K562 (cell line): ENCODE data around the gene IL31. TPM values are rescaled to one million over a fixed set of nuclear protein-coding genes. Genes with fewer than 3 reads are reported as not detected.

Experiments
- ATAC-seq: fragments of 200-7000 bp; cut with Tn5 transposase; 3 replicates; pipeline ENCODE4 v1.9.1; 2020; ENCODE audit warnings: moderate library complexity
- BruUV-seq: library from RNA; stranded (reverse); fragments of 400-500 nt; replicated peaks from 2 replicates; lab custom pipeline; 2021; lab: Mats Ljungman, UMichigan
- CTCF ChIA-PET: fragments of 300-600 bp; formaldehyde crosslinking; extraction: SDS; loops from one replicate; lab custom pipeline; 2021; ENCODE audit warnings: low intra/inter-chr PET ratio; lab: Yijun Ruan, JAX
- POLR2A ChIA-PET: fragments of 300-600, 350-650 bp; sonication (Branson Sonifier 250); formaldehyde crosslinking; extraction: SDS; loops from one replicate; lab custom pipeline; 2021; ENCODE audit warnings: antibody characterized with exemption, inconsistent platforms; lab: Yijun Ruan, JAX
- DNase-seq, 4 experiments: peaks; one replicate each; pipeline versions ENCODE4 v3.0.0 to v3.0.0-alpha.2; 2011 to 2018; ENCODE audit warnings: low spot score in 3 of 4, mixed read lengths in 3 of 4; ENCODE audit errors: extremely low read depth in 1 of 4
- FAIRE-seq: peaks from 2 replicates; lab custom pipeline; 2011; peaks lifted over from hg19 to GRCh38; lab: Jason Lieb, UNC
- H2AFZ ChIP-seq: 2 replicates; pipeline ENCODE4 v1.6.0; 2011; ENCODE audit warnings: low read depth, low read length, control low read depth, inconsistent platforms
- H3K27ac ChIP-seq: fragments of 200-600 bp; 3 replicates; pipeline ENCODE4 v1.8.0; 2011; ENCODE audit warnings: low read depth, mild to moderate bottlenecking, control low read depth, inconsistent platforms, low read length, moderate library complexity, mixed read lengths; ENCODE audit errors: extremely low read depth
- H3K27me3 ChIP-seq, 2 experiments: fragments of 300-600 bp in 1 of 2; 2 replicates in 1 of 2; 3 replicates in 1 of 2; pipeline versions ENCODE4 v1.6.0 to v1.8.0; 2011; ENCODE audit warnings: inconsistent platforms in 2 of 2, low read length in 2 of 2, mild to moderate bottlenecking in 1 of 2, mixed read lengths in 1 of 2, moderate library complexity in 1 of 2; ENCODE audit not compliant: control insufficient read depth in 2 of 2, insufficient read depth in 2 of 2
- H3K36me3 ChIP-seq: fragments of 300-600 bp; 3 replicates; pipeline ENCODE4 v1.8.0; 2011; ENCODE audit warnings: mild to moderate bottlenecking, low read length, inconsistent platforms; ENCODE audit not compliant: control insufficient read depth, insufficient read depth
- H3K4me1 ChIP-seq, 2 experiments: fragments of 200-600 bp in 1 of 2; replicated peaks in 1 of 2; 2 replicates in 1 of 2; 3 replicates in 1 of 2; pipeline versions ENCODE4 v1.5.1 to v1.8.0; 2011; ENCODE audit warnings: inconsistent platforms in 2 of 2, low read length in 2 of 2, mild to moderate bottlenecking in 1 of 2, mixed read lengths in 1 of 2, moderate library complexity in 1 of 2; ENCODE audit not compliant: control insufficient read depth in 2 of 2, insufficient read depth in 2 of 2
- H3K4me2 ChIP-seq: 2 replicates; pipeline ENCODE4 v1.6.1; 2011; ENCODE audit warnings: low read length, control low read depth, inconsistent platforms, mixed read lengths; ENCODE audit not compliant: insufficient read depth
- H3K4me3 ChIP-seq: fragments of 200-600 bp; sonication (generic), shearing (Covaris generic); 2 replicates; pipeline ENCODE4 v1.5.1; 2016; ENCODE audit warnings: control low read depth, inconsistent platforms
- H3K79me2 ChIP-seq: fragments of 200-600 bp; 3 replicates; pipeline ENCODE4 v1.8.0; 2011; ENCODE audit warnings: low read length, inconsistent platforms; ENCODE audit not compliant: control insufficient read depth, insufficient read depth
- H3K9ac ChIP-seq, 2 experiments: 2 replicates each; pipeline versions ENCODE4 v1.6.0 to v1.6.1; 2011; ENCODE audit warnings: low read depth in 2 of 2, low read length in 2 of 2, control low read depth in 1 of 2, inconsistent platforms in 1 of 2, mild to moderate bottlenecking in 1 of 2, mixed read lengths in 1 of 2; ENCODE audit not compliant: insufficient read depth in 1 of 2
- H3K9me1 ChIP-seq: one replicate; pipeline ENCODE4 v1.6.0; 2011; ENCODE audit warnings: inconsistent platforms, mild to moderate bottlenecking, low read length, moderate library complexity; ENCODE audit not compliant: control insufficient read depth, insufficient read depth
- H3K9me3 ChIP-seq: replicated peaks from 2 replicates; pipeline ENCODE4 v1.5.1; 2011; ENCODE audit warnings: low read depth, low read length, inconsistent platforms; ENCODE audit not compliant: control insufficient read depth, insufficient read depth
- H4K20me1 ChIP-seq: replicated peaks from 2 replicates; pipeline ENCODE4 v1.6.1; 2011; ENCODE audit warnings: low read length, inconsistent platforms, mixed read lengths; ENCODE audit not compliant: control insufficient read depth, insufficient read depth
- BRCA1 ChIP-seq, 2 experiments: fragments of 450-650 bp in 1 of 2; sonication (generic) in 1 of 2; formaldehyde crosslinking in 1 of 2; IDR thresholded peaks; 2 replicates each; pipeline versions ENCODE4 v1.5.0 to v1.6.1; 2017 to 2020; ENCODE audit warnings: mild to moderate bottlenecking in 1 of 2, missing genetic modification reagents in 1 of 2
- CHCHD3 ChIP-seq: fragments of 250-450 bp; sonication (Bioruptor Pico); IDR thresholded peaks from 2 replicates; pipeline ENCODE4 v2.1.2; 2022; ENCODE audit warnings: mild to moderate bottlenecking
- EP300 ChIP-seq: IDR thresholded peaks from 2 replicates; pipeline ENCODE4 v1.6.1; 2012; ENCODE audit warnings: low read length, improper control_type of control experiment
- FUS ChIP-seq: fragments of 200-400 bp; formaldehyde crosslinking; optimal IDR thresholded peaks from 2 replicates; pipeline ENCODE3; 2017; ENCODE audit warnings: low read depth, low read length
- KDM2B ChIP-seq: fragments of 250-450 bp; sonication (Bioruptor Pico); IDR thresholded peaks from 2 replicates; pipeline ENCODE4 v1.8.0; 2021; ENCODE audit warnings: mild to moderate bottlenecking, moderate library complexity
- RAD51 ChIP-seq: fragments of 450-650 bp; IDR thresholded peaks from 2 replicates; pipeline ENCODE4 v1.7.1; 2016; ENCODE audit warnings: low read depth, mild to moderate bottlenecking, borderline replicate concordance
- SRSF9 ChIP-seq: fragments of 200-400 bp; formaldehyde crosslinking; IDR thresholded peaks from 2 replicates; pipeline ENCODE4 v1.6.1; 2017; ENCODE audit warnings: low read depth, low read length, borderline replicate concordance
- TCF7 ChIP-seq: sonication (generic); IDR thresholded peaks from 2 replicates; pipeline ENCODE4 v1.6.1; 2016; ENCODE audit warnings: antibody characterized with exemption, borderline replicate concordance
- TOE1 ChIP-seq, 2 experiments: fragments of 450-650 bp in 1 of 2; sonication (generic) in 1 of 2; formaldehyde crosslinking in 1 of 2; IDR thresholded peaks; 2 replicates each; pipeline versions ENCODE4 v1.7.1 to v1.8.0; 2016 to 2022; ENCODE audit warnings: borderline replicate concordance in 2 of 2, mild to moderate bottlenecking in 2 of 2, antibody characterized with exemption in 1 of 2, inconsistent platforms in 1 of 2, low read depth in 1 of 2, missing genetic modification reagents in 1 of 2, moderate library complexity in 1 of 2
- TSC22D4 ChIP-seq: fragments of 450-650 bp; IDR thresholded peaks from 2 replicates; pipeline ENCODE4 v1.6.1; 2016; ENCODE audit warnings: missing genetic modification characterization, missing biosample characterization, control low read depth
- ZNF780A ChIP-seq: fragments of 250-450 bp; sonication (Bioruptor Pico); IDR thresholded peaks from 2 replicates; pipeline ENCODE4 v1.5.0; 2021; ENCODE audit warnings: mild to moderate bottlenecking
- WGBS: fragments of 100-300 bp; shearing (Covaris generic); methylation state at CpG from one replicate; pipeline ENCODE4 v1.1.6; 2016; ENCODE audit warnings: low coverage, mixed read lengths; ENCODE audit not compliant: insufficient coverage; ENCODE audit errors: missing lambda C conversion rate; 5-methylcytosine and 5-hydroxymethylcytosine counted together
- in situ Hi-C: fragments of 300-500 bp; cut with MboI; formaldehyde crosslinking; loops from 4 replicates; pipeline ENCODE4 v1.15.0; 2018; ENCODE audit warnings: inconsistent platforms, mixed read lengths
- intact Hi-C: fragments of 100-400 bp; cut with micrococcal nuclease; formaldehyde crosslinking; loops from 2 replicates; pipeline ENCODE4 v1.14.2; 2022
- polyA plus RNA-seq, 8 experiments: library from polyadenylated mRNA; depleted of rRNA in 4 of 8; stranded (reverse) in 5 of 8; unstranded in 3 of 8; fragments of >200 nt; fragmentation: Nextera tagmentation in 2 of 8; fragmentation: Illumina TruSeq in 1 of 8; extraction: Ambion mirVana in 2 of 8; extraction: Trizol in 1 of 8; gene quantifications; 2 replicates each; pipeline versions ENCODE4 v1.2.1 to v1.2.3, GENCODE V29; 2011 to 2014; ENCODE audit warnings: inconsistent platforms in 1 of 8, missing spikeins in 1 of 8
- total RNA-seq, 7 experiments: library from RNA; depleted of rRNA in 6 of 7; stranded (reverse); fragments of >200 nt in 6 of 7; fragmentation: Illumina TruSeq in 2 of 7; extraction: Trizol in 2 of 7; gene quantifications; 2 replicates each; pipeline versions ENCODE4 v1.2.1 to v1.2.3, GENCODE V29; 2011 to 2021; ENCODE audit warnings: low replicate concordance in 1 of 7
- TF ChIP-seq, protein P1 (sequence below): fragments of 450-650 bp; IDR thresholded peaks from 2 replicates; pipeline ENCODE4 v1.6.1; 2017; ENCODE audit warnings: antibody characterized with exemption
- TF ChIP-seq, protein P2 (sequence below), 2 experiments: fragments of 250-450 bp in 1 of 2; fragments of 450-650 bp in 1 of 2; sonication (Bioruptor Pico) in 1 of 2; IDR thresholded peaks; 2 replicates each; pipeline versions ENCODE4 v1.6.1 to v1.8.0; 2016 to 2021; ENCODE audit warnings: mild to moderate bottlenecking in 2 of 2, moderate library complexity in 2 of 2, missing compliant biosample characterization in 1 of 2, missing genetic modification characterization in 1 of 2
- TF ChIP-seq, protein P3 (sequence below): fragments of 250-450 bp; sonication (Bioruptor Pico); IDR thresholded peaks from 2 replicates; pipeline ENCODE4 v1.8.0; 2022; ENCODE audit warnings: inconsistent platforms, mild to moderate bottlenecking, moderate library complexity, borderline replicate concordance
- TF ChIP-seq, protein P4 (sequence below): sonication (generic); formaldehyde crosslinking; IDR thresholded peaks from 2 replicates; pipeline ENCODE4 v1.9.0; 2022; ENCODE audit warnings: mild to moderate bottlenecking, missing genetic modification reagents

IL31 gene
- total and polyA plus RNA-seq, 9 of the 15 experiments (the other 6 are each of a cell fraction or from before 2014, with no cell fraction given) = not detected

DNA sequence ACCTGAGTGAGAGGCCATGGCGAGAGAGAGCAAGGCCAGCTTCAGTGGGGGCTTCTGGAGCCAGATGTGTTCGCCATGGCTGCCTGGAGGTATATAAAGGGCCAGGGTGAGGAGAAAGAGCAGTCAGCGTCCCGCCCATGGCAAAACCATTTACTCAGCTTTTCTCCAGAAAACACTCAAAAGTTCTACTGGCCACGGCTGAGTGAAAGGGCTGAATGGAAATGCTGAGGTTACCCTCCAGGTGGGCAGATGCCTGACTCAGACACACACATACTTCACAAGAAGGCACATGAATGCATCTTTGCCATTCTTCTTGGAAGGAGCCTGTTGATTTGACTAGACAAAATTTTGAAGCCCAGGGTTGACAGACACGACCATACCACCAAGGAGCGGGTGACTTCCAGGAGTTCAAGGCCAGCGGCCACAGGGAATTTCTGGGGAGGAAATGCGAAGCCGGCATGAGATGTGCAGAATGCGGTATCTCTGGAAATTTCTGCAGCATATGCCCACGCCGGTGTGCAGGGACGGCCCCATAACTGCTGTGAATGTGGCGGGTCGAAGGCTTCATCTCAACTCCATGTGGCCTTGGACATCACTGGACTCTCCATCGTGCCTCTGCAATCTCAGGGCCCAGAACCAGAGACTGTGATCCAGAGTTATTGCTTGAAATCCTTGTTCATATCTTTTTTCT is at the start of gene IL31 (continued):
- TF ChIP-seq TOE1 (IDR thresholded peaks at IDR 0.05; ENCODE audit: borderline replicate concordance) (no peak), TOE1 (CRISPR knock-in tag; IDR thresholded peaks at IDR 0.05; ENCODE audit: borderline replicate concordance, low read depth) (no peak), ZNF780A (CRISPR knock-in tag) (no peak)
- TF ChIP-seq, all 486 proteins: peak for 0

DNA sequence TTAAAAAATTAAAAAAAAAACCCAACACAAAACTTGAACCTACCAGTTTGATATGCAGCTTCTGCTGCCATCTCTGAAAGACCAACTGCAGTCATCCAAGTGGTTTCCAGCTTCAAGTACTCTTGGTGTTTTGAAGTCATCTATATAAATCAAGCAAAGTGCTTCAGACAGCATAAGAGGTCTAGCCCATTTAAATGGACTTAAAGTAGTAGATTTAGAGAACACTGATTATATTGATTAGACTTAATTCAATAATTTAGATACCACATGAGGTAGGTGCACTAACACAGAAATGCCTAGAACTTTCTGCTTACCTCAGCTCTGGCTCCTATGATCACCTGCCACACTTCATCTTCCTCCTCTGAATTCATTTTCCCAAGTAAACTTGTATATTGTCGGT is 42.4 kb upstream of the IL31 start:
- DNase-seq (no peak), FAIRE-seq (no peak), ATAC-seq (no peak)
- ChIA-PET POLR2A (interaction anchor here (2.4 kb wide), 1 partner anchor 9 kb away, joined by 8 read pairs; the partner anchor contains the start of gene DIABLO), CTCF (no interaction called here)
- H3K27ac ChIP-seq = no peak overlapping the region
- H3K27me3 ChIP-seq = no peaks in the 10 kb centered on the region
- no peak overlapping the region for H3K4me3 ChIP-seq
- no peak overlapping the region for H3K9ac ChIP-seq
- BruUV-seq = no TSS peak
- intact Hi-C loops (no loop called here), in situ Hi-C loops (no loop called here)
- H3K4me1 ChIP-seq = no peaks in the 10 kb centered on the region
- H3K36me3 ChIP-seq = peaks cover 89% of the 10 kb centered on the region
- H4K20me1 ChIP-seq = no peaks in the 10 kb centered on the region
- H3K79me2 ChIP-seq = peaks cover 17% of the 10 kb centered on the region
- H3K9me3 ChIP-seq = no peaks in the 10 kb centered on the region
- H2AFZ ChIP-seq = no peak overlapping the region
- 94% methylated on average over 1 of the region's 1 CpG for whole genome bisulfite sequencing
- no peaks in the 10 kb centered on the region for H3K9me1 ChIP-seq
- H3K4me2 ChIP-seq = no peak overlapping the region
- TF ChIP-seq SRSF9 = no peak
- no peak for TF ChIP-seq EP300
- TF ChIP-seq KDM2B (CRISPR knock-in tag) = no peak
- TF ChIP-seq, protein P1, sequence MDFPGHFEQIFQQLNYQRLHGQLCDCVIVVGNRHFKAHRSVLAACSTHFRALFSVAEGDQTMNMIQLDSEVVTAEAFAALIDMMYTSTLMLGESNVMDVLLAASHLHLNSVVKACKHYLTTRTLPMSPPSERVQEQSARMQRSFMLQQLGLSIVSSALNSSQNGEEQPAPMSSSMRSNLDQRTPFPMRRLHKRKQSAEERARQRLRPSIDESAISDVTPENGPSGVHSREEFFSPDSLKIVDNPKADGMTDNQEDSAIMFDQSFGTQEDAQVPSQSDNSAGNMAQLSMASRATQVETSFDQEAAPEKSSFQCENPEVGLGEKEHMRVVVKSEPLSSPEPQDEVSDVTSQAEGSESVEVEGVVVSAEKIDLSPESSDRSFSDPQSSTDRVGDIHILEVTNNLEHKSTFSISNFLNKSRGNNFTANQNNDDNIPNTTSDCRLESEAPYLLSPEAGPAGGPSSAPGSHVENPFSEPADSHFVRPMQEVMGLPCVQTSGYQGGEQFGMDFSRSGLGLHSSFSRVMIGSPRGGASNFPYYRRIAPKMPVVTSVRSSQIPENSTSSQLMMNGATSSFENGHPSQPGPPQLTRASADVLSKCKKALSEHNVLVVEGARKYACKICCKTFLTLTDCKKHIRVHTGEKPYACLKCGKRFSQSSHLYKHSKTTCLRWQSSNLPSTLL = no peak
- TF ChIP-seq, protein P2, sequence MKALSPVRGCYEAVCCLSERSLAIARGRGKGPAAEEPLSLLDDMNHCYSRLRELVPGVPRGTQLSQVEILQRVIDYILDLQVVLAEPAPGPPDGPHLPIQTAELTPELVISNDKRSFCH (CRISPR knock-in tag; IDR thresholded peaks at IDR 0.05) = no peak
- TF ChIP-seq, protein P2 (tag; IDR thresholded peaks at IDR 0.05) = no peak
- no peak for TF ChIP-seq CHCHD3 (CRISPR knock-in tag)
- TF ChIP-seq, protein P3, sequence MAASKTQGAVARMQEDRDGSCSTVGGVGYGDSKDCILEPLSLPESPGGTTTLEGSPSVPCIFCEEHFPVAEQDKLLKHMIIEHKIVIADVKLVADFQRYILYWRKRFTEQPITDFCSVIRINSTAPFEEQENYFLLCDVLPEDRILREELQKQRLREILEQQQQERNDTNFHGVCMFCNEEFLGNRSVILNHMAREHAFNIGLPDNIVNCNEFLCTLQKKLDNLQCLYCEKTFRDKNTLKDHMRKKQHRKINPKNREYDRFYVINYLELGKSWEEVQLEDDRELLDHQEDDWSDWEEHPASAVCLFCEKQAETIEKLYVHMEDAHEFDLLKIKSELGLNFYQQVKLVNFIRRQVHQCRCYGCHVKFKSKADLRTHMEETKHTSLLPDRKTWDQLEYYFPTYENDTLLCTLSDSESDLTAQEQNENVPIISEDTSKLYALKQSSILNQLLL (CRISPR knock-in tag) = no peak
- no peak for TF ChIP-seq RAD51
- TF ChIP-seq, protein P4, sequence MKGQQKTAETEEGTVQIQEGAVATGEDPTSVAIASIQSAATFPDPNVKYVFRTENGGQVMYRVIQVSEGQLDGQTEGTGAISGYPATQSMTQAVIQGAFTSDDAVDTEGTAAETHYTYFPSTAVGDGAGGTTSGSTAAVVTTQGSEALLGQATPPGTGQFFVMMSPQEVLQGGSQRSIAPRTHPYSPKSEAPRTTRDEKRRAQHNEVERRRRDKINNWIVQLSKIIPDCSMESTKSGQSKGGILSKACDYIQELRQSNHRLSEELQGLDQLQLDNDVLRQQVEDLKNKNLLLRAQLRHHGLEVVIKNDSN = no peak
- no peak for TF ChIP-seq FUS
- TF ChIP-seq TCF7 = no peak
- TF ChIP-seq TSC22D4 = no peak
- no peak for TF ChIP-seq BRCA1 (IDR thresholded peaks at IDR 0.05)
- no peak for TF ChIP-seq BRCA1 (CRISPR knock-in tag; IDR thresholded peaks at IDR 0.05)
